Stimulated activated CD4-positive, alpha-beta T cell treated with anti-CD3 and anti-CD28 coated beads, Interleukin-1b, Interleukin-23, amount 100 ng/mL, for 48 hours (primary cell): ENCODE data around the gene ARIH2.

ENCODE experiments used
- DNase-seq: peaks from one replicate; pipeline ENCODE4 v3.0.0-alpha.2; 2020

The ARIH2 gene

DNA sequence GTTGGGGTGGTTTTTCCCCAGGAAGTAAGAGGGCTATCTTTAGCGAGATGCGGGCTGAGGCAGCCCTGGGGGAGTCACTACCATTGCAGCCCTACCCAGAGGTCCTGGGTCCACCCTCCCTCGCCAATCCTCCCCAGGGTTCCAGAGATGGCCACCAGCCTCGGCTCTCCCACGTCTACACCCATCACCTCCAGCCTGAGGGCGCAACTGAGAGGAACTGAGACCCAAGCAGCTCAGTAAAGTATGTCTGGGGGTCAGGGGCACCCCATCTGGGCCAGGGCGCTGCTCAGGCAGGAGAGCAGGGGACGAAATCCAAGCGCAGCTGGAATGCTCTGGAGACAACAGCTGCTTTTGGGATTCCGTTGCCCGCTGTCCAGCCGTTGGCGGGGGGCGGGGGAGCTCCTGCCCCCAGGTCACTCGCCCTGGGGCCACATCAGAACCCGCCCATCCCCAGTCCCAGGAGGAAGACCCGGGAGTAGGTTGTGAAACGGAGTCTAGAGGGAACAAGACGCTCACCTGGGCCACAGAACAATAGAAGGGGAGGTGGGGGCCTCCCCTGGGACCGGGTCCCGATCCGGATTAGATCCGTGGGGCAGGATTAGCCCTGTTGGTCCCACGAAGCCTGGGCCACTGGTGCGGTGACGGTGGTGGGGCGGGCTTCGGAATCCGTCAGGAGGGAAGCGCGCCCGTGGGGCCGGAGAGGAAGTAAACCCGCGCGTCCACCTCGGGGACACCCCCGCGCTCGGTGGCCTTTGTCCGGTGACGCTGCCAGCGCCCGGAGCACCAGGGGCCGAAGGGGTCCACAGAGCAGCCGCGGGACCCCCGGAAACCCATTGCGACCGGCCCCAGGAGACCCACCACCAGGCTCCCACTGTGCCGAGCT is 101.9 kb downstream of the ARIH2 start:
- peak; percentile 34 for DNase-seq

DNA sequence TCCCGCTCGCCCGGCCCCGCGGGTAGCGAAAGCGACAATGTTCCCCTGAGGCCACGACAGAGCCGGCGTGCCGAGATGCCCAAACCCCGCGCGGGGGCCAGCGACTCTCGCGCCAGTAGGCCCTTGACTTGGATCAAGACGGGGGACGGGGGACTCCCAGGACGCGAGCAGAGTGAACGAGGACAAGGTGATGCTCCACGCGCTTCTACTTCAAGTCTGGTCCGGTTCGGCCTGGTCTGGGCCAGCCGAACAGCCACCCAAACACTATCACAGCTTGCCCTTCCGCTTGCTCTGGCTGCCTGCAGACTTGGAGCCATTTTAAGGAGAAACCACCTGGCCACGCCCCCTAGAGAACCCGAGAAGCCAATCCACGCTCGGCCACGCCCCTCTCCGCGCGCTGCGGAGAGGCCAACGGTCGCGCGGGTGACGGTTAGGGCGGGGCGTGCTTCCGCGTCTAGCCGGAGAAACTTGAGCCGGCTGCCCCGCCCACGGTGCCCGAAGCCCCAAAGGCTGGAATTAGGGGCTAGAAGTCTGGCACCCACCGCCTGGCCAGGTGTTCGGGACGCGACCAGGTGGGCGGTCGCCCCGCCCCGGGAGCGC is 102.7 kb downstream of the ARIH2 start:
- DNase-seq = peak; percentile 97

- DNase-seq = peak; percentile 94
These were observed 103.4 kb downstream of the ARIH2 start, which contains the start of gene NDUFAF3 for GRCh38 chr3:49021813-49022687. Gene NDUFAF3 (plus strand): TSS chr3:49022121. CDS start chr3:49022145, 24 bp downstream.

DNA sequence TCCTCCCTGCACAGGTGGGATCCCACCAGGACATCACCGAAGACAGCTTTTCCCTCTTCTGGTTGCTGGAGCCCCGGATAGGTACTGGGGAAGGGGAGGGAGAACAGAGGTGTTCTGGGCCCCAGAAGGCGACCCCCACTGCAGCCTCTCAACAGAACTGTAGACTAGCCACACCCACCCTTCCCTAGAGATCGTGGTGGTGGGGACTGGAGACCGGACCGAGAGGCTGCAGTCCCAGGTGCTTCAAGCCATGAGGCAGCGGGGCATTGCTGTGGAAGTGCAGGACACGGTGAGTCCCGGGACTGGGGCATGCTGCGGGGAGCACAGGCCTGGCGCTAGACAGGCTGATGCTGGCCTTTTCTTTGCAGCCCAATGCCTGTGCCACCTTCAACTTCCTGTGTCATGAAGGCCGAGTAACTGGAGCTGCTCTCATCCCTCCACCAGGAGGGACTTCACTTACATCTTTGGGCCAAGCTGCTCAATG is 104.1 kb downstream of the ARIH2 start:
- DNase-seq = peak; percentile 34

GRCh38 chr3:49023775-49024174 is 105.1 kb downstream of the ARIH2 start:
- no peak for DNase-seq

- DNase-seq = no peak
These were observed 105.8 kb downstream of the ARIH2 start for GRCh38 chr3:49024449-49024848.

DNA sequence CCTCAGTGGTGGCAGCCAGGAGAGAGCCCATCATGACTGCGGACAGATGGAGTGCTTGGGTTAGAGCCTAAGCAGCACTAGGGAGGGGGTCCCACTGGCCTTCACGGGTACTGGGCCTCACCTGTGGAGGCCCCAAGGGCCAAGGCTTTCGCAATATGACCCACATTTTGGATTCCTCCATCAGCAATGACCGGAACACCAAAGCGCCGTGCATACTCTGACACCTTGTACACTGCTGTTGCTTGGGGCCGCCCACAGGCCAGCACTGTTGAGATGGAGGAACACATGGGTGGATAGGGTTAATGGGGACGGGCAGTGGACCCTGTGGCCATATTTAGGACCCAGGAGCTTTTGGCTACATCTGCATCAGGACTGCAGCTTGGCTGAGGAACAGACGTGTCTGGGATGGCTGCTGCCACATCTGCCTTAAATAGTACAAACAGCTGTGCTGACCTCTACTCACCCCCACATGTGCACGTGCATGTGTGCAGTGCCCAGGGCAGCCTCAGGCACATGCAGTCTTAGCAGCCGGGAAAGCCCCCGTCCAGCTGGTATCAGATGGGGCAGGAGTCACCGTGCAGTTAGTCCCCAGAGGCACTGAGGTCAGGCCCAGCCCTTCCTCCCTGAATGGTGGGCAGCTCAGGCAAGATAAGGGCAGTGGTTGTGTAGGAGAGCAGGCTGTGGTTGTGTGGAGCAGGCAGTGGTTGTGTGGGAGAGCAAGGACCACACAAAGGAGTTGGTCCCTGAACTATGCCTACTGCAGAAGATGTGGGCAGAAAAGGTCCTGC is 106.6 kb downstream of the ARIH2 start:
- no peak for DNase-seq

- no peak for DNase-seq
These were observed 107.3 kb downstream of the ARIH2 start for GRCh38 chr3:49025793-49026520.

DNA sequence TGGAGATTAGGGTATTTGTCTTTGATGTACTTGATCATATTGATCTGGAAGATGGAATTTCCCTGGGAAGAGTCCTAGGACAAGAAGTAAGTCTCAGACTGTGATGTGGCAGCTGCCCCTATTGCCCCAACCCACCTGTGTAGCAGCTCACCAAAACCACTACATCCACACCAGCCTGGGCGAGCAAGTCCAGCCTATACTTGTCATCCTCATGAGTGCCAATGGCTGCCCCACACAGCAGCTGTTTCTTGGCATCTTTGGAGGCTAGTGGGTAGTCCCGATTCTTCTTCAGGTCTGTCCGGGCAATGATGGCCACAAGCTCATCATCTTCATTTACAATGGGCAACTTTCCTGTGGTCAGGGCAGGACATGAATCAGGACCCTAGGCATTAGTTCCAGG is 107.9 kb downstream of the ARIH2 start:
- no peak for DNase-seq

DNA sequence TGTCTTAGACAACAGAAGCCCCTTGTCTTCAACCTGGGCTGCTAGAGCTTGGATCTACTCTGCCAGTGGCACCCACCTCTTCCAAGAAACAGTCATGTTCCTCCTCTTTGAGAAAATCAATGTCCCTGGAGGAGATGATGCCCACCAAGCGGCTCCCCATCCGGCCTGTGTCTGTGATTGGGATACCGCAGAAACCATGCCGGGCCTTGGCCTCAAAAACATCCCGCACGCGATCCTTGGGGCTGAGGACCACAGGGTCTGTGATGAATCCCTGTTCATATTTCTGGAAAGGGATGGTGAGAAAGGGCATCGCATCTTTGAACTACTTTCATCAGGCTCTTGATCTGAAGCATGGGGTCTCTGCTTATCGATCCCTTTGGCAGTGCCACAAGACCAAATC is 109.0 kb downstream of the ARIH2 start:
- no peak for DNase-seq

DNA sequence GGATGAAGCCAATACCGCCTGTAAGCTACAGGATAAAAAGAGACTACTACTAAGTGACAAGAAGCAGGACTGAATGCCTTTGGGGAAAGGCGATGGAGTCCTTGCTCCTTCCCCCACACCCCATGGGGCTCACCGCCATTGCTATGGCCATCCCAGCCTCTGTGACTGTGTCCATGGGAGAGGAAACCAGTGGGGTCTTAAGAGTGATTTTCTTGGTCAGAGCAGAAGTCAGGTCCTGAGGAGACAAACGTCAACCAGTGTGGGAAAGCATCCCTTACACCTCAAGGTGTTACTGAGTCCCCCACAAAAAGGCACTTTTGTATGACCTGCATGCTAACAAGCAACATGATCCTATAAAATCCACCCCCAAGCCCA is 109.6 kb downstream of the ARIH2 start:
- DNase-seq = no peak

DNA sequence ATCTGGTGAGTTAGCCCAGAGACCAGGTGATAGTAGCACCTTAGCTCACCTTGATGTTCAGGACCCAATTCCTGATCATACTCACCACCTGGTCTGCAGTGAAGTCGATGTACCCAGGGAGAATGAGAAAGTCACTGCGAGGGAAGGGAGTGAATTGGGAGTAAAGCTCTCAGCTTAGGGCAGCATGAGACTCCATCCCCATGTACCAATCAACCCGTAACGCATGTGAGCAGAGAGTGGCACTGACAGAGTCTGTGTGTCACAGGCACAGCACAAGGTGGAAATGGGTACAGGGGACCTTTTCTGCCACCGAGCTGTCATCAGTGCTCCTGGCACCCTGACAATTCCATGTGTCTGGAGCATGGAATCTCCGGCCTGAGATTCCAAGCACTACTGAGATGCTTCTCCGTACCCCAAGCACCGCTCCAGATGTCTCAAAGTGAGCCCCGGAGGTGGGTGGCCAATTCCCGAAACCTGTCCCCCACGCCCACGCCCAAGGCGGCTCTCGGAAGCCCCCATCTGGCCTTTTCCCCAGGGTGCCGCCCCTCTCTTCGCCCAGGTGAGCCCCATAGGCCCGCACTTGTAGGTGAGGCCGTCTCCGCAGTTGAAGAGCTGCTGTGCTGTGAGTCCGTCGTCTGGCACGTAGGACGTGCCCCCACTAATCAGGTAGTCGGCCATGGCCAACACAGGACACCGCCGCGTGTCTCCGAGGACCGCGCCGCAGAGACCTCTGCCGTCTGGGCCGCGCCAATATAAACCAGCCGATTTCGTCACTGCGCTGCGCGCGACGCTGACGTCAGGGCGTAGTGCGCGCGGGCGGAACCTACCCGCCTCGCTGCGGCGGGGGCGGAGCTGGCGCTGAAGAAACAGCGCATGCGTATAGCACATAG is 110.3 kb downstream of the ARIH2 start, which contains the start of gene IMPDH2:
IMPDH2 (minus strand) TSS at position 726 of the 890 bp plus-strand sequence; CDS start at position 678, 48 bp downstream.
- DNase-seq = peak; percentile 92

- no peak for DNase-seq
These were observed 110.9 kb downstream of the ARIH2 start for GRCh38 chr3:49029563-49029884.

DNA sequence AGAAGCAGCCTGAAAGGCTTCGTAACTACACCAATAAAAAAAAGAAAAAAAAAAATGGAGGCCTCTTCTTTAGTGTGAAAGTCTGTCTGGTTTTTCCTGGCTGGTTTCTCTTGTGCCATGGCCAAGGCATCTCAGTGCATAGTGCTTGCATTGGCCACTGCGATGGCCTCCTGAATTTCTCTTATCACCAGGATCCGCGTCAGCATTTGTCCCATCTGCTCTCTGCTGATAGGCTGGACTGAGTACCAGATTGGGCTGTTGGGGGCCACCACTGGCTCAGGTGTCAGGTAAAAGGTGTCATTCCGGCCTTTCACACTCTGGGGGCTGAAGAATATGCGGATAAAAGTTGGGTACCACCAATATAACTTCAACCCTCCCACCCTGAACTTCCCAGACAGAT is 111.7 kb downstream of the ARIH2 start:
- no peak for DNase-seq

DNA sequence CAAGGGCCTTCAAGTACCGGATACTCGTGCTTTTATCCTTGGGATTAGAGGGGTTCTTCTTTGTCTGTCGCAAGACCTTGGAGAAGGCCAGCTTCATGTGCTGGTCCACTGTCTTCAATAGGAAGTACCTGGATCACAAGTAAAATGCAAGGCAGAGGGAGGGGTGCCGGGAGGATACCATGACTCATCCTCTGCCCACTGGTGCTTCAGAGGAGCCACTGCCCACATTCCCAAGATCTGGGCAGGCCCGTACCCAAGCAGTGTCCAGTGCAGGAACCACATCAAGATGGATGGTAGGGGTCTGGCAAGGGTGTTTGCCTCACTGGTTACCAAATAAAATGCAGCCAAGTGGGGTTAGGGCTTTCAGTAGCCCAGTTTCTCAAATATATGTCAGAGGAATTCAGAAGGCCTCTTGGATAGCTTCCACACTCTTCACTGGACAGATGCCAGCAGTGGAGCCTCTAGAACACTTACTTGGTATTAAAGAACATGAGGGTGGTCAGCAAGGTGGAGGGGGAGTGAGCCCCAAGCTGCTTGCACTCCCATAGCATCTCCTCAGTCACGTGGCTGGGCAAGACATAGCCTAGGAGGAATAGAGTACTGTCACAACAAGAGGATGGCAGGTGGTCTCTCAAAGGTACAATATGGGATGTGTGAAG is 114.1 kb downstream of the ARIH2 start:
- DNase-seq = no peak

DNA sequence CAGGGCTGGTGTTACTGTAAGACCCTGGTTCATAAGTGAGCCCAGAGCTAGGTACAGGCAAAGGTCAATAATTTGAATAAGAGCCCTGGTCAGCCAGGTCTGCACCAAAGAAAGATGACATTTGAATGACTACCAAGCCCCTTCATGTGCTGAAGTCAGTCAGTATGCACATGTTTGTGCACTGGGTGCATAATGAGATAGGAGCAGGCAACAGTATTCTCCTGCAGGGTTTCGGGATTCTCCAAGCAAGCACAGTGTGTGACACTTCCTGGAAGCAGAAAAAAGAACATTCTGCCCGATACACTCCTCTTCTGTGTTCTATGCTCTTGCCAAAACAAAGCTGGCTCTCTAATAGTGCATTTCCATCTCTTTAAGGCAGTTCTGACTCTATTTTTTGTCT is 116.0 kb downstream of the ARIH2 start:
- DNase-seq = no peak

DNA sequence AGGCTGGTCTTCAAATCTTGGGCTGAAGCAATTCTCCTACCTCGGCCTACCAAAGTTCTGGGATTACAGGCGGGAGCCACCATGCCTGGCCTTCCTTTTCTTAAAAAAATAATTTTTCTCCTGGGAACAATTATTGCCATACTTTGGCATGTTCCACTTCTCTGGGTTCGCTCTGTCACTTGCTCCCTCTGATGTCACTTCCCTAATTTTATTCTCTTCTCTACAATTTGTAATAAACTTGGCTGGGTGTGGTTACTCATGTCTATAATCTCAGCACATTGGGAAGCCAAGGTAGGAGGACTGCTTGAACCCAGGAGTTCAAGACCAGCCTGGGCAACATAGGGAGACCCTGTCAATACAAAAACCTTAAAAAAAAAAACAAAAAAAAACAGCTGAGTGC is 116.6 kb downstream of the ARIH2 start:
- no peak for DNase-seq
